ENCODE results near the gene CAMTA1. TPM values are rescaled to one million over a fixed set of nuclear protein-coding genes. Genes with fewer than 3 reads are reported as not detected.

Gene CAMTA1
- total RNA-seq, 1 donor from 2014 or later = 109 TPM

DNA sequence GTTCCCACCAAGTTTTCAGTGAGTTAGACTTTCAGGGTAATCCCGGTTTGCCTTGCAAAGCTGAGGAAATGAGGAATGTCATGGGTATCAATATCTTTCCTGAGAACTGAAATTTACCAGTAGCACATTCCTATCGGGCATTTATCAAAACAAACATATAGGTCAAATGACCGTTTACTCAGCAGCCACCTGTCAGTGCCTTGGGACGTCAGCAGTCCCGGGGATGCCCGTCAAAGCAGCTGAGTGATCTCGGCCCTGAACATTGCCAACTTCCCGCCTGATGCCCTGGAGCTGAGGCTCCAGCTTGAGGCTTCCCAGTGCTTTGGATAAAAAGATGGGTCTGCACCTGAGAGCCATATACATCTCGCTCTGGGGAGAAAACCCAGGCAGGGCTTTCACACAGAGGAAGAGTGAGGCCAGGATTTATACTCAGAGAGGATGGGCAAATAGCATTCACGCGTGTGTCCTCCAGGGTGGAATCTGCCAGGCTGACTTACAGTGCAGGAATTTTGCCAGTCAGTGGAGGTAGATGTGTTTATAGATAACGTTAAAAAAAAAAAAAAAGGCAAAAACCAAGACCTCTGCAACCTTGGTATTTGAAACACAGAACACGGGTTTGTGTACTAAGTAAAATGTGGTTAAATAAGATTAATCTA, 550.1 kb downstream of the CAMTA1 start:
- no peak overlapping the region for H3K4me3 Mint-ChIP-seq
- H3K27ac Mint-ChIP-seq (ENCODE audit: unreplicated experiment) = no peak overlapping the region
- peaks cover 16% of the 10 kb centered on the region for H3K4me1 Mint-ChIP-seq
- no peak for DNase-seq (ENCODE audit: low read depth, low spot score)
- TF ChIP-seq, protein P1, sequence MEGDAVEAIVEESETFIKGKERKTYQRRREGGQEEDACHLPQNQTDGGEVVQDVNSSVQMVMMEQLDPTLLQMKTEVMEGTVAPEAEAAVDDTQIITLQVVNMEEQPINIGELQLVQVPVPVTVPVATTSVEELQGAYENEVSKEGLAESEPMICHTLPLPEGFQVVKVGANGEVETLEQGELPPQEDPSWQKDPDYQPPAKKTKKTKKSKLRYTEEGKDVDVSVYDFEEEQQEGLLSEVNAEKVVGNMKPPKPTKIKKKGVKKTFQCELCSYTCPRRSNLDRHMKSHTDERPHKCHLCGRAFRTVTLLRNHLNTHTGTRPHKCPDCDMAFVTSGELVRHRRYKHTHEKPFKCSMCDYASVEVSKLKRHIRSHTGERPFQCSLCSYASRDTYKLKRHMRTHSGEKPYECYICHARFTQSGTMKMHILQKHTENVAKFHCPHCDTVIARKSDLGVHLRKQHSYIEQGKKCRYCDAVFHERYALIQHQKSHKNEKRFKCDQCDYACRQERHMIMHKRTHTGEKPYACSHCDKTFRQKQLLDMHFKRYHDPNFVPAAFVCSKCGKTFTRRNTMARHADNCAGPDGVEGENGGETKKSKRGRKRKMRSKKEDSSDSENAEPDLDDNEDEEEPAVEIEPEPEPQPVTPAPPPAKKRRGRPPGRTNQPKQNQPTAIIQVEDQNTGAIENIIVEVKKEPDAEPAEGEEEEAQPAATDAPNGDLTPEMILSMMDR (conservative IDR thresholded peaks at IDR 0.05) = no peak
- H3K9me3 Mint-ChIP-seq = no peaks in the 10 kb centered on the region
- H3K27me3 Mint-ChIP-seq (ENCODE audit: low read depth) = no peaks in the 10 kb centered on the region
- H3K36me3 Mint-ChIP-seq (ENCODE audit: low read depth) = no peaks in the 10 kb centered on the region

DNA sequence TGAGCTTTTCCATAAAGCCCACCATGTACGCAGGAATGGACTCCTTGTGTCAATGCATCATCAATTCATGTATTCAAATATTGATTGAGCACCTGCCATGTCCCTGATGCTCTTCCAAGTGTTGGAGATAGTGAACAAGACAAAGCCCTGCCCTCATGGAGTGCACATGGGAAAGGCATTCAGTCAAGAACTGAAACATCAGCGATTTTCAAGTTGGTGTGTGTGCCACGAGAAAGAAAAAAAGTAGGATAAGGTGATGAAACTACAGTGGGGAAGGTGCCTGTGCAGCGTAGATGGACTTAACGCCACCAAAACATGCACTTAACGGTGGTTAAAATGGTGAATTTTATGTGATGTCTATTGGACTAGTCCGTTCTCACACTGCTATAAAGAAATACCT, 553.2 kb downstream of the CAMTA1 start:
- H3K27me3 Mint-ChIP-seq (ENCODE audit: low read depth) = no peaks in the 10 kb centered on the region
- DNase-seq (ENCODE audit: low read depth, low spot score) = no peak
- H3K4me1 Mint-ChIP-seq = peaks cover 16% of the 10 kb centered on the region
- no peaks in the 10 kb centered on the region for H3K36me3 Mint-ChIP-seq (ENCODE audit: low read depth)
- H3K9me3 Mint-ChIP-seq = peaks cover under 1% of the 10 kb centered on the region
- TF ChIP-seq, protein P1 (conservative IDR thresholded peaks at IDR 0.05) = no peak
- no peak overlapping the region for H3K27ac Mint-ChIP-seq (ENCODE audit: unreplicated experiment)
- no peak overlapping the region for H3K4me3 Mint-ChIP-seq

GRCh38 chr1:7339014-7339413, 553.8 kb downstream of the CAMTA1 start:
- Mint-ChIP-seq H3K4me1 (peaks cover 15% of the 10 kb centered on the region), H3K27ac (ENCODE audit: unreplicated experiment) (no peak overlapping the region), H3K9me3 (peaks cover 4% of the 10 kb centered on the region), H3K36me3 (ENCODE audit: low read depth) (no peaks in the 10 kb centered on the region), H3K4me3 (no peak overlapping the region), H3K27me3 (ENCODE audit: low read depth) (no peaks in the 10 kb centered on the region)
- TF ChIP-seq, protein P1 (conservative IDR thresholded peaks at IDR 0.05) = no peak
- DNase-seq (ENCODE audit: low read depth, low spot score) = no peak

GRCh38 chr1:7339953-7340352, 554.7 kb downstream of the CAMTA1 start:
- no peak overlapping the region for H3K27ac Mint-ChIP-seq (ENCODE audit: unreplicated experiment)
- H3K9me3 Mint-ChIP-seq = peaks cover 4% of the 10 kb centered on the region
- no peaks in the 10 kb centered on the region for H3K27me3 Mint-ChIP-seq (ENCODE audit: low read depth)
- no peak overlapping the region for H3K4me3 Mint-ChIP-seq
- H3K4me1 Mint-ChIP-seq = peaks cover 8% of the 10 kb centered on the region
- no peaks in the 10 kb centered on the region for H3K36me3 Mint-ChIP-seq (ENCODE audit: low read depth)
- DNase-seq (ENCODE audit: low read depth, low spot score) = no peak
- TF ChIP-seq, protein P1 (conservative IDR thresholded peaks at IDR 0.05) = no peak

- no peak overlapping the region for H3K4me3 Mint-ChIP-seq
- no peak for DNase-seq (ENCODE audit: low read depth, low spot score)
- H3K27me3 Mint-ChIP-seq (ENCODE audit: low read depth) = no peaks in the 10 kb centered on the region
- TF ChIP-seq, protein P1 (conservative IDR thresholded peaks at IDR 0.05) = no peak
- no peak overlapping the region for H3K27ac Mint-ChIP-seq (ENCODE audit: unreplicated experiment)
- H3K9me3 Mint-ChIP-seq = peaks cover 4% of the 10 kb centered on the region
- H3K4me1 Mint-ChIP-seq = peaks cover 7% of the 10 kb centered on the region
- H3K36me3 Mint-ChIP-seq (ENCODE audit: low read depth) = no peaks in the 10 kb centered on the region
Measured at GRCh38 chr1:7341145-7341905, 556.1 kb downstream of the CAMTA1 start.

All from neural crest cell (in vitro differentiated cells).